ENCODE results near the gene CYP27A1. TPM values are rescaled to one million over a fixed set of nuclear protein-coding genes. Genes with fewer than 3 reads are reported as not detected.
"Not testable (repeated sequence)": the region's sequence is repeated elsewhere in the genome, so short reads cannot be mapped to it uniquely, and the experiment has no call there.

CYP27A1 gene
- total and polyA plus RNA-seq, 4 donors: 19.3 to 50.6 (median 36.1) TPM

DNA sequence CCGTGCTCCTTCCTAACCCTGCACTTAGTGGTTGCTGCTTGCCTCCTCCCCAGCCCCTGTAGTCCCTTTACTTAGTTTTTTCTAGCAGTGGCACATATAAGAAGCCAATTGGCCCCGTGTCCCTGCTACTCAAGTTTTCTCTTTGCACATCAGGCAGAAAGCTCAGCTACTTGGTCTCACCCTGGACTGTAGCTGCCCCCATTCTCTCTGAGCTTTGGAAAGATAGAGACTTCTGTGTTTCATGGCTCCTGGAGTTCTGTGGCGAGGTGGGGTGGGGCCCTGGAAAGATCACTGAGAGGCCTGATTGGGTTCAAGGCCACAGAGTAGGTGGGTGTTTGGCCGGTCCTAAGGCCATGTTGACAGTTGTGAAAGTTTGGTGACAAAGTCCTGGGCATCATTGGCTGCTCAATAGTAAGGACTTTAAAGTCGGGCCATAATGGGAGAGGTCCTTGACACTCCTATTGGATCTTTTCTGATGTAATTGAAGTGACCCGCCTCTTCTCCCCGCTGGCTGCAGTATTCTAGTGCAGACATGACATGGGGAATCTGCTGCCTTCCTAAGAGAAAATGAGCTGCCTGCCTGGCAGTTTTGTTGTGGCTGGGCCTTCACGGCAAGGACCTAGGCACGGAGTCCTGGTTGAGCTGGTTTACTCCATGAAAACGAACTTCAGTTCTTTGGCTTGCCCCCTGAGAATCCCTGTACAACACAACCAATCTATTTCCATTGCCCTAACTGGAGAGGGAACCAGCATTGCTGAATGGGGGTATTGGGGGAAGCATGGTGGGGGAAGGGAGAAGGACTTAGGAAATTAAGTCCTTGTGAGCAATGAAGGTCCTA, 26.2 kb upstream of the CYP27A1 start:
- Histone ChIP-seq H3K27me3 (ENCODE audit: control insufficient read depth in 1 of 2, insufficient read depth in 2 of 2, low read length in 1 of 2) (no peaks in the 10 kb centered on the region), H3K27ac (ENCODE audit: low read depth in 1 of 2, low read length in 2 of 2) (peak overlapping the region; percentile 41 to 87), H3K4me3 (ENCODE audit: low read length in 2 of 2) (no peak overlapping the region), H3K36me3 (ENCODE audit: control insufficient read depth in 1 of 2, insufficient read depth in 2 of 2, low read length in 1 of 2) (peaks cover 2 to 8% of the 10 kb centered on the region in 2 donors), H3K4me1 (ENCODE audit: control insufficient read depth in 1 of 2, insufficient read depth in 2 of 2, low read length in 2 of 2) (peaks cover 0 to 3% of the 10 kb centered on the region in 2 donors), H3K9me3 (ENCODE audit: control insufficient read depth, low read length) (no peaks in the 10 kb centered on the region)
- ATAC-seq (ENCODE audit: low FRiP score) (no peak), DNase-seq (no peak)
- intact Hi-C loops (cut with DNase I): no loop called here
- 68 to 76% methylated on average over 10 of the region's 10 CpGs for WGBS, 2 donors

DNA sequence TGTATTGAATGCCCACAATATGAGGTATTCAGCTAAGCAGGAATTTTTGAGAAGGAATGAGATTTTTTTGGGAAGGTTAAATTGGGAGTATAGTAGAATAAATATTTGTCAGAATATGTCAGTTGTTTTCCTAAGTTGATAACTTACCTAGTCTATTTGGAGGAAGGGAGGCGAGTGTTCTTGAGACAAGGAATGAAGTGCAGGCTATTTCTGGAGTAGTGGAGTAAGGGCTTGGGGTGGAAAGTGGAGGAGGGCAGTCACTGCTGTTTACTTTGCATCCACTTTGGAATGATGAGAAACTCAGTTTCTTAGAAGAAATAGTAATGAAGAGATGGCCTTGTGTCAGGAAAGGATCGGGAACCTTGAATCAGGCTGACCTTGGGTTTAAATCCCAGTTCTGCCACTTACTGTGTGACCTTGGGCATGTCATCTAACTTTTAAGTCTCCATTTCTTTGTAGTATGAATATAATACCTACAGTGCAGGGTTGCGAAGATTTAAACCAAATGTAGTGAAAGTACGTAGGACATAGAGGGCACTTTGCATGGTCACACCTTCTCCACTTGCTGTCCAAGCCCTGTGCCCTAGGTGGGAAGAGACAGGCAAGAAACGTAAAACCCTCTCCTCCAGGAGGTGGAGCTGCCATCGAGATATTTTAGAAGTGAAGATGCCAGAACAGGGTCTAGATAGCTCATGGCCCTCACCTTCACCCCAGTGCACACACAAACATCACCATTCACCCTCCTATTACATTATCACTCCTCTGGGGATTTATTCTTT, 25.2 kb upstream of the CYP27A1 start:
- Histone ChIP-seq H3K4me1 (ENCODE audit: control insufficient read depth in 1 of 2, insufficient read depth in 2 of 2, low read length in 2 of 2) (peaks cover 0 to 3% of the 10 kb centered on the region in 2 donors), H3K27me3 (ENCODE audit: control insufficient read depth in 1 of 2, insufficient read depth in 2 of 2, low read length in 1 of 2) (no peaks in the 10 kb centered on the region), H3K4me3 (ENCODE audit: low read length in 2 of 2) (no peak overlapping the region), H3K9me3 (ENCODE audit: control insufficient read depth, low read length) (no peaks in the 10 kb centered on the region), H3K27ac (ENCODE audit: low read depth in 1 of 2, low read length in 2 of 2) (peak overlapping the region; percentile 97 to 98), H3K36me3 (ENCODE audit: control insufficient read depth in 1 of 2, insufficient read depth in 2 of 2, low read length in 1 of 2) (peaks cover 2 to 6% of the 10 kb centered on the region in 2 donors)
- no peak for DNase-seq
- WGBS, 2 donors: 23 to 25% methylated on average over 6 of the region's 6 CpGs
- intact Hi-C loops (cut with DNase I): no loop called here
- no peak for ATAC-seq (ENCODE audit: low FRiP score)

DNA sequence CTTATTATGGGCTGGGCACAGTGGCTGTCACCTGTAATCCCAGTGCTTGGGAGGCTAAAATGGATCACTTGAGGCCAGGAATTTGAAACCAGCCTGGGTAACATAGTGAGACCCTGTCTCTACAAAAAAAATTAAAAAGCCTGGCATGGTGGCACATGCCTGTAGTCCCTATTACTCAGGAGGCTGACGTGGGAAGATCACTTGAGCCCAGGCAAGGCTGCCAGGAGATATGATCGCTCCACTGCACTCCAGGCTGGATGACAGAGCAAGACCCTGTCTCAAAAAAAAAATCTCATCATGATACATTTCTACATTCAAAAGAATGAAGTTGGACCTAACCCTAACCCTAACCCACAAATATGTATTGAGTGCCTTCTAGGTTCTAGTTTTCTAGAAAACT, 20.2 kb upstream of the CYP27A1 start:
- no peak for ATAC-seq (ENCODE audit: low FRiP score)
- Histone ChIP-seq H3K9me3 (ENCODE audit: control insufficient read depth, low read length) (no peaks in the 10 kb centered on the region), H3K36me3 (ENCODE audit: control insufficient read depth in 1 of 2, insufficient read depth in 2 of 2, low read length in 1 of 2) (no peaks in the 10 kb centered on the region), H3K27me3 (ENCODE audit: control insufficient read depth in 1 of 2, insufficient read depth in 2 of 2, low read length in 1 of 2) (no peaks in the 10 kb centered on the region), H3K4me3 (ENCODE audit: low read length in 2 of 2) (no peak overlapping the region), H3K4me1 (ENCODE audit: control insufficient read depth in 1 of 2, insufficient read depth in 2 of 2, low read length in 2 of 2) (no peaks in the 10 kb centered on the region), H3K27ac (ENCODE audit: low read depth in 1 of 2, low read length in 2 of 2) (no peak overlapping the region)
- intact Hi-C loops (cut with DNase I): no loop called here
- WGBS, 2 donors: 76 to 79% methylated on average over 2 of the region's 2 CpGs
- no peak for DNase-seq

DNA sequence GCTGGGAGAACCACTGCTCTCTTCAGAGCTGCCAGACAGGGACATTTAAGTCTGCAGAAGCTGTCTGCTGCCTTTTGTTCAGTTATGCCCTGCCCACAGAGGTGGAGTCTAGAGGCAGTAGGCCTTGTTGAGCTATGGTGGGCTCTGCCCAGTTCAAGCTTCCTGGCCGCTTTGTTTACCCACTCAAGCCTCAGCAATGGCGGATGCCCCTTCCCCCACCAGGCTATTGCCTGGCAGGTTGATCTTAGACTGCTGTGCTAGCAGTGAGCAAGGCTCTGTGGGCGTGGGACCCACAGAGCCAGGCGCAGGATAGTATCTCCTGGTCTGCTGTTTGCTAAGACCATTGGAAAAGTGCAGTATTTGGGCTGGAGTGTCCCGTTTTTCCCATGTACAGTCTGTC, 9.2 kb upstream of the CYP27A1 start:
- DNase-seq; H3K27ac ChIP-seq (ENCODE audit: low read depth in 1 of 2, low read length in 2 of 2): not testable (repeated sequence)
- WGBS, 2 donors: 95 to 96% methylated on average over 5 of the region's 5 CpGs

DNA sequence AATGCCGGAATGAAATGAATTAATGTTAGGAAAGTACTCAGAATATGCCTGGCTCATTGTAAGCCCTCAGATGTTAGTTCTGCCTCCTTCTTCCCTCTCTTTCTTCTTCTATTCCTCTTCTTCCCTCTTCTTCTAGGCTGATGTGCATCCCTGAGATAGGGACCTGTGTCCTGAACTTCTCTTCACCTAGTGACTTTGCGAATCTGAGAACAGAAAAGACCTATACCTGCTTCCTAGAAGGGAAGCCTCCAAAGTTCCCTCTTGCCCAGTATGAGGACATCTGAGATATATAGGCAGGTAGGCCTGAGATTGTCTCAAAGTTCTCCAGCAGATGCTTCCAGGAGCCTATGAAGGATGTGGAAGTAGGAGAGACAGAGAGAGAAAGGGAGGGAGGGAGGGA, 8.1 kb upstream of the CYP27A1 start:
- WGBS, 2 donors: 98 to 99% methylated on average over 2 of the region's 2 CpGs
- ATAC-seq (ENCODE audit: low FRiP score): no peak

More for the DNA sequence above, 9.2 kb upstream of the CYP27A1 start:
- H3K36me3 ChIP-seq (ENCODE audit: control insufficient read depth in 1 of 2, insufficient read depth in 2 of 2, low read length in 1 of 2); H3K9me3 ChIP-seq (ENCODE audit: control insufficient read depth, low read length); intact Hi-C loops (cut with DNase I); H3K4me1 ChIP-seq (ENCODE audit: control insufficient read depth in 1 of 2, insufficient read depth in 2 of 2, low read length in 2 of 2); H3K4me3 ChIP-seq (ENCODE audit: low read length in 2 of 2); ATAC-seq (ENCODE audit: low FRiP score); H3K27me3 ChIP-seq (ENCODE audit: control insufficient read depth in 1 of 2, insufficient read depth in 2 of 2, low read length in 1 of 2): not testable (repeated sequence)

DNA sequence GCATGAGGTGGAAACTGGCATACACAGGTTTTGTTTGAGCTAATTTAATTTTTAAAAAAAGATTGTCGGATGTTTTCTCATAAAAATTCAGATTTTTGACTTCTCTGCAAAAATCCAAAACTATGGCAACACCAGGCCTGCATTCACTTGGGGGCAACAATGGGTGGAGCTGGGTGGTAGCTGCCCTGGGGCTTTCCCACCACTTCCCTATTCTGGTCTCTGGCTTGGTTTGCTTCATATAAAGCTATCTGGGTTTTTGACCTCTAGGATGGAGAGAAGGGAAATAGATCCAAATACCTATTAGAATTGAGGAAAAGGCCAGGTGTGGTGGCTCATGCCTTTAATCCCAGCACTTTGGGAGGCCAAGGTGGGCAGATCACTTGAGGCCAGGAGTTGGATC, 5.5 kb upstream of the CYP27A1 start:
- Histone ChIP-seq H3K9me3 (ENCODE audit: control insufficient read depth, low read length) (no peaks in the 10 kb centered on the region), H3K36me3 (ENCODE audit: control insufficient read depth in 1 of 2, insufficient read depth in 2 of 2, low read length in 1 of 2) (no peaks in the 10 kb centered on the region), H3K4me3 (ENCODE audit: low read length in 2 of 2) (no peak overlapping the region), H3K27me3 (ENCODE audit: control insufficient read depth in 1 of 2, insufficient read depth in 2 of 2, low read length in 1 of 2) (no peaks in the 10 kb centered on the region), H3K27ac (ENCODE audit: low read depth in 1 of 2, low read length in 2 of 2) (no peak overlapping the region), H3K4me1 (ENCODE audit: control insufficient read depth in 1 of 2, insufficient read depth in 2 of 2, low read length in 2 of 2) (no peaks in the 10 kb centered on the region)
- intact Hi-C loops (cut with DNase I): no loop called here
- ATAC-seq (ENCODE audit: low FRiP score) (no peak), DNase-seq (no peak)
- WGBS, 2 donors: 97 to 99% methylated on average over 1 of the region's 1 CpG

More for the DNA sequence above, 8.1 kb upstream of the CYP27A1 start:
- H3K36me3 ChIP-seq (ENCODE audit: control insufficient read depth in 1 of 2, insufficient read depth in 2 of 2, low read length in 1 of 2): no peaks in the 10 kb centered on the region
- DNase-seq: no peak
- no peaks in the 10 kb centered on the region for H3K9me3 ChIP-seq (ENCODE audit: control insufficient read depth, low read length)
- no peak overlapping the region for H3K4me3 ChIP-seq (ENCODE audit: low read length in 2 of 2)
- H3K27ac ChIP-seq (ENCODE audit: low read depth in 1 of 2, low read length in 2 of 2): no peak overlapping the region
- intact Hi-C loops (cut with DNase I): no loop called here
- no peaks in the 10 kb centered on the region for H3K4me1 ChIP-seq (ENCODE audit: control insufficient read depth in 1 of 2, insufficient read depth in 2 of 2, low read length in 2 of 2)
- H3K27me3 ChIP-seq (ENCODE audit: control insufficient read depth in 1 of 2, insufficient read depth in 2 of 2, low read length in 1 of 2): no peaks in the 10 kb centered on the region

DNA sequence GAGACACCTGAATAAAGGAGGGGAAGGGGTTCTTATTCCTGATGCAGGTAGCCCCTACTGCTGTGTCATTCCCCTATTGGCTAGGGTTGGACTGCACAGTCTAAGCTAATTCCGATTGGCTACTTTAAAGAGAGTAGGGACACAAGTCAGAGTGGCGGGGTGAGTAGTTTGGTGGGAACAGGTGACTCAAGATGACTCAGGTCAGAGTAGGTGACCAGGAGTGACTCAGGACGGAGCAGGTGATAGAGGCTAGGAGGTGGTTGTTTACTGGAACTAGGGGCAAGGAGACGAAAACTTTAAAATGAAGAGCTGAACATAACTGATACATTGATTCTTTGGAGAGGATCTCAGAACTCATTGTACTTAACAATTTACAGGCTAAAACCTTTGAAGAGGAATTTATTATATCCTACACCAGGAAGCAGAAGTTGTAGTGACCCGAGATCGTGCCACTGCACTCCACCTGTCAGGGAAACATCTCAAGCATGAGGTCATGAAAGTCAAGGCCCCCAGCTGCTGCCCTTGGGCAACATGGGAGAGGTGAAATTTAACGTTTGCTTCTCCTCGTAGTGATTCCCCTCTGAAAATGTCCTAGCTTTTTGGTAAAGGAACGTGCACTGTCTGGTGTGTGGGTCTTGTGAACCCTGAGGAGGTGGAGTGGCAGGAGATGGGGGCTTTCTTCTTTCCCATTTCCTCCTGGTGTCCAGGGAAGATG, 4.5 kb upstream of the CYP27A1 start:
- Histone ChIP-seq H3K27me3 (ENCODE audit: control insufficient read depth in 1 of 2, insufficient read depth in 2 of 2, low read length in 1 of 2) (no peaks in the 10 kb centered on the region), H3K9me3 (ENCODE audit: control insufficient read depth, low read length) (no peaks in the 10 kb centered on the region), H3K27ac (ENCODE audit: low read depth in 1 of 2, low read length in 2 of 2) (no peak overlapping the region), H3K36me3 (ENCODE audit: control insufficient read depth in 1 of 2, insufficient read depth in 2 of 2, low read length in 1 of 2) (no peaks in the 10 kb centered on the region), H3K4me1 (ENCODE audit: control insufficient read depth in 1 of 2, insufficient read depth in 2 of 2, low read length in 2 of 2) (no peaks in the 10 kb centered on the region), H3K4me3 (ENCODE audit: low read length in 2 of 2) (no peak overlapping the region)
- intact Hi-C loops (cut with DNase I): no loop called here
- no peak for DNase-seq
- 95 to 96% methylated on average over 9 of the region's 9 CpGs for WGBS, 2 donors
- no peak for ATAC-seq (ENCODE audit: low FRiP score)

DNA sequence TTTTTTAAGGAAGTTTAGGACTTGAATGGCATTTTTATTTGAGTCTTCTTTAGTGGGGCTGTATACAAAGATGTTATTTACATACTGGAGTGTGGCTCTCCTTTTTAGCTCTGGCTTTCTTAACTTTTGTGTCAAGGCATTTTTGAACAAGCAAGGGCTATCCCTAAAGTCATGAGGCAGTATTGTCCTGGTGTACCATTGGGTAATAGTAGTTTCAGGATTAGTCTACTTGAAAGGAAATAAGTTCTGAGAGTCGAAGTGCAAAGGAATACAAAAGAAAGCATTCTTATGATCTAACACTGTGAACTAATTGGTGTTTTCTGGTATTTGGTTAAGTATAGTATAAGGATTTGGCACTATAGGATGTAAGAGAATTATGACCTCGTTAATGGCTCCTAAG, 1.9 kb upstream of the CYP27A1 start:
- WGBS, 2 donors: 91 to 94% methylated on average over 2 of the region's 2 CpGs
- Histone ChIP-seq H3K36me3 (ENCODE audit: control insufficient read depth in 1 of 2, insufficient read depth in 2 of 2, low read length in 1 of 2) (no peaks in the 10 kb centered on the region), H3K4me3 (ENCODE audit: low read length in 2 of 2) (no peak overlapping the region), H3K4me1 (ENCODE audit: control insufficient read depth in 1 of 2, insufficient read depth in 2 of 2, low read length in 2 of 2) (peaks cover 0 to 3% of the 10 kb centered on the region in 2 donors), H3K27me3 (ENCODE audit: control insufficient read depth in 1 of 2, insufficient read depth in 2 of 2, low read length in 1 of 2) (no peaks in the 10 kb centered on the region), H3K9me3 (ENCODE audit: control insufficient read depth, low read length) (no peaks in the 10 kb centered on the region), H3K27ac (ENCODE audit: low read depth in 1 of 2, low read length in 2 of 2) (no peak overlapping the region)
- no peak for DNase-seq
- ATAC-seq (ENCODE audit: low FRiP score): no peak
- intact Hi-C loops (cut with DNase I): loop anchor here in 1 of 2 donors (10.0 kb wide), 2 partner anchors 45 to 55 kb away; partner anchors contain the start of gene PRKAG3
